C4-2B (cell line): ENCODE data around the gene HYAL3.

Source experiments
- CTCF ChIP-seq: fragments of 450-650 bp; conservative IDR thresholded peaks from 2 replicates; pipeline ENCODE4 v1.5.1; 2017; ENCODE audit warnings: mild to moderate bottlenecking
- ZFX ChIP-seq: fragments of 450-650 bp; IDR thresholded peaks from 2 replicates; pipeline ENCODE4 v1.6.1; 2017

GRCh38 chr3:50268703-50269451 is 30.3 kb downstream of the HYAL3 start, which contains the start of gene SEMA3B:
- TF ChIP-seq CTCF, result no peak
- TF ChIP-seq ZFX, result no peak
